NCI-H526 treated with DMSO at 0.1 percent for 48 hours (cell line): ENCODE measurements around the gene MTMR1.

Experiments
- DNase-seq: peaks from one replicate; lab custom pipeline; 2025; lab: John Stamatoyannopoulos, UW

Gene MTMR1

GRCh38 chrX:150779385-150779784 is 86.2 kb downstream of the MTMR1 start:
- no peak for DNase-seq

GRCh38 chrX:150781677-150782076 is 88.5 kb downstream of the MTMR1 start:
- no peak for DNase-seq

GRCh38 chrX:150790021-150790420 is 96.8 kb downstream of the MTMR1 start:
- no peak for DNase-seq

GRCh38 chrX:150792949-150793527 is 99.8 kb downstream of the MTMR1 start:
- DNase-seq, result no peak

GRCh38 chrX:150805736-150806135 is 112.5 kb downstream of the MTMR1 start:
- no peak for DNase-seq

GRCh38 chrX:150806827-150807226 is 113.6 kb downstream of the MTMR1 start:
- no peak for DNase-seq

- DNase-seq, result no peak
Observed at GRCh38 chrX:150813922-150814321, 120.7 kb downstream of the MTMR1 start.
